ENCODE results near the gene GANC.

DNA sequence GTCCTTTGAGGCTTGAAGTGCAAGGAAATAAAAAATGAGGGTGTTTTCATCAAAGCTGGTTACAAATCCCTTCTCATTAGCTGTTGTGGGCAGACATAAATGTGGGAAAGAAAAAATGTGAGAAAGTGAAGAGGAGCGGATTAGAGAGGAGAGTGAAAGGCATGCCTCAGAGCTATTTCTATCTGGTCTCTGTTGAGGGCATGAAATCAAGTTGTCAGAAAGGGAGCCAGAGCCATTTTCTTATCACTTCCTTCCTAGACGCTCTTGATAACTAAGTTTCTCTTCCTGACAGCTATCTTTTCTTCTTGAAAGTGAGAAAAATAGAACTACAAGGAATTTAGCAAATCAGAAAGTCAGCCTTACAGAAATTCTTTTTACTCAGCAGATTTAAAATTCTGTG lies 65.5 kb downstream of the GANC start:
- TF ChIP-seq, protein P1, sequence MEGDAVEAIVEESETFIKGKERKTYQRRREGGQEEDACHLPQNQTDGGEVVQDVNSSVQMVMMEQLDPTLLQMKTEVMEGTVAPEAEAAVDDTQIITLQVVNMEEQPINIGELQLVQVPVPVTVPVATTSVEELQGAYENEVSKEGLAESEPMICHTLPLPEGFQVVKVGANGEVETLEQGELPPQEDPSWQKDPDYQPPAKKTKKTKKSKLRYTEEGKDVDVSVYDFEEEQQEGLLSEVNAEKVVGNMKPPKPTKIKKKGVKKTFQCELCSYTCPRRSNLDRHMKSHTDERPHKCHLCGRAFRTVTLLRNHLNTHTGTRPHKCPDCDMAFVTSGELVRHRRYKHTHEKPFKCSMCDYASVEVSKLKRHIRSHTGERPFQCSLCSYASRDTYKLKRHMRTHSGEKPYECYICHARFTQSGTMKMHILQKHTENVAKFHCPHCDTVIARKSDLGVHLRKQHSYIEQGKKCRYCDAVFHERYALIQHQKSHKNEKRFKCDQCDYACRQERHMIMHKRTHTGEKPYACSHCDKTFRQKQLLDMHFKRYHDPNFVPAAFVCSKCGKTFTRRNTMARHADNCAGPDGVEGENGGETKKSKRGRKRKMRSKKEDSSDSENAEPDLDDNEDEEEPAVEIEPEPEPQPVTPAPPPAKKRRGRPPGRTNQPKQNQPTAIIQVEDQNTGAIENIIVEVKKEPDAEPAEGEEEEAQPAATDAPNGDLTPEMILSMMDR (IDR thresholded peaks at IDR 0.05; ENCODE audit: borderline replicate concordance, extremely low read depth, low read length, poor library complexity, severe bottlenecking): no peak
- no peak for TF ChIP-seq EZH2 (IDR thresholded peaks at IDR 0.05; ENCODE audit: borderline replicate concordance, low read depth, low read length, severe bottlenecking)

Measured in DND-41 (cell line).